NCI-H1105 treated with DMSO at 0.1 percent for 48 hours (cell line): ENCODE data around the gene ZNF232.
"Not testable (repeated sequence)": the region's sequence is repeated elsewhere in the genome, so short reads cannot be mapped to it uniquely, and the experiment has no call there.

ENCODE experiments used
- DNase-seq: peaks from one replicate; lab custom pipeline; 2025; lab: John Stamatoyannopoulos, UW

Gene ZNF232

DNA sequence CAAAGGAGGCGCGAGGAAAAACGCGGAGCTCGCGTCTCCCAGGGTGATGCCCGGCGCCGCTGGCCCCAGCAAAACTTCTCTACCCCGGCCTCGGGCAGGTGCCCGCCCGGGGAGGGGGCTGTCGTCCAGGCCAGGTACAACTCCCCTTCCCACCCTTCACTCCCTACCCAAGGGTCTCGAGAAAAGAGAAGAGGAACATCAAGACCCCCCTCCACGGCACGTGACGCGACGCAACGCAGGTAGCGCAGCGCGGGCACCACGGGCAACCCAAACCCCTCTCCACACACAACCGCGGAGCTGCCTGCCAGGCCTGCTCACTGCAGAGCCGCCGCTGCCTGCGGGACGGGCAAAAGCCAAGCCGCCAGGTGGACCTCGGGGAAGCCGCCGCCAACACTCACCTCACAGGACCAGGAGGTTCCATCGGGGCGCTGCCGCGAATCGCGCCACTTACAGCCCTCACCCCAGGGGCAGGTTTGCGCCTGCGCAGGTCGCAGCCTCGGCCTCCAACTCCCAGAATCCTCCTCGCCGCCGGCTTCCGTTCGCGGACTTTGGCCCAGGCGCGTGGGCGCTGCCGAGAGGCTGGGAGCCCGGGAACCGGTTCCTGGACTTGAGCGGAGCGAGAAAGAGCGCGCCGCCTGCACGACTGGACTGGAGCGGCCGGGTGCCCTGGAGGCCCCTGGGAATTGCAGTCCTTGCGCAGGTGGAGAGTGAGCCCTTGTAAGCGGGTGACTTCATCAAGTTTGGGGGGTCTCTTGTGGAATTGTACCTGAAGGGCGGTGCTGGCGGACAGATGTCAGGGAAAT, at the start of gene ZNF232:
ZNF232 (minus strand) TSS at position 477 of the 803 bp plus-strand sequence; CDS start at position 421, 56 bp downstream.
- DNase-seq = peak; percentile 94

GRCh38 chr17:5160702-5161101, 49.0 kb upstream of the ZNF232 start:
- not testable (repeated sequence) for DNase-seq

DNA sequence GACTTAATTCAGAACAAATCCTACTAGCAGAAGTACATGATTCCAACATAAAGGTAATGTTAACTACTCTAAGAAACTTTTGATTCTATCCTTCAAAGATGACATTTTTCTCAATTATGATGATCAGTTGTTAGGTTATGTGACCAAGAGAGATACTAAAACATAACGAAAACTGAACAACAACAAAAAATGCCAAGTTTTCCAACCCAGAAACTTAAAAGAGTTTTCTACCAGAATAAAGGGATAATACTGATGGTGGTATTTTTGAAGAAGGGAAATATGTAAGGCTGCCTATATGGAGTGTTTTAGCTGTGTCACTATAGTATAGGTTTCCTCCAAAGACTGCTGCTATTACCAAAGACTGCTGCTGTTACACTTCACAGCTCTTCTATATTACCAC, 34.4 kb upstream of the ZNF232 start:
- not testable (repeated sequence) for DNase-seq

GRCh38 chr17:5142877-5143276, 31.2 kb upstream of the ZNF232 start:
- DNase-seq = not testable (repeated sequence)

DNA sequence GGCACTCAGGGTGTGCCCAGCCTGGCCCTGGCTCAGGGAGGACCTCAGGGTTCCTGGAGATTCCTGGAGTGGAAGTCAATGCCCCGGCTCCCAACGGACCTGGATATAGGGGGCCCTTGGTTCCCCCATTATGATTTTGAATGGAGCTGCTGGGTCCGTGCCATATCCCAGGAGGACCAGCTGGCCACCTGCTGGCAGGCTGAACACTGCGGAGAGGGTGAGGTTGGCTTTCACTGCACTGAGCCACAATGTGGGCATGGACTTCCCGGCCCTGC, 27.7 kb upstream of the ZNF232 start:
- DNase-seq = no peak

GRCh38 chr17:5138616-5139457, 27.2 kb upstream of the ZNF232 start:
- DNase-seq = no peak

DNA sequence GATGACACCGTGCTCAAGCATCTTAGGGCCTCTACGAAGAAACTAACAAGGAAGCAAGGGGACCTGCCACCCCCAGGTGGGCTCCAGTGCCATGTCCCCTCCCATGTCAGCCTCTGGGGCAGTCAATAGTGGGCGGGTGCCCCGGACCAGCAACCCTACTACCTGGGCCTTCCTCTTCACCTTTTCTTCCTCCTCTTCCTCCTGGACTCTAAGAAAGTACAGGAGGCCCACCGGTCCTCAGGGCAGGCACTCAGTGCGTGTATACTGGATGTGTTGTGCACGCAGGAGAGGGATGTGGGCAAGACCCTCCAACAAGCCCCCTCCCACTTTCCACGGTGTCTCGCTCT, 26.5 kb upstream of the ZNF232 start:
- DNase-seq = not testable (repeated sequence)

GRCh38 chr17:5137511-5138197, 26.0 kb upstream of the ZNF232 start:
- not testable (repeated sequence) for DNase-seq

- not testable (repeated sequence) for DNase-seq
Measured at GRCh38 chr17:5136580-5137412, 25.1 kb upstream of the ZNF232 start.

GRCh38 chr17:5135726-5136579, 24.3 kb upstream of the ZNF232 start:
- no peak for DNase-seq

DNA sequence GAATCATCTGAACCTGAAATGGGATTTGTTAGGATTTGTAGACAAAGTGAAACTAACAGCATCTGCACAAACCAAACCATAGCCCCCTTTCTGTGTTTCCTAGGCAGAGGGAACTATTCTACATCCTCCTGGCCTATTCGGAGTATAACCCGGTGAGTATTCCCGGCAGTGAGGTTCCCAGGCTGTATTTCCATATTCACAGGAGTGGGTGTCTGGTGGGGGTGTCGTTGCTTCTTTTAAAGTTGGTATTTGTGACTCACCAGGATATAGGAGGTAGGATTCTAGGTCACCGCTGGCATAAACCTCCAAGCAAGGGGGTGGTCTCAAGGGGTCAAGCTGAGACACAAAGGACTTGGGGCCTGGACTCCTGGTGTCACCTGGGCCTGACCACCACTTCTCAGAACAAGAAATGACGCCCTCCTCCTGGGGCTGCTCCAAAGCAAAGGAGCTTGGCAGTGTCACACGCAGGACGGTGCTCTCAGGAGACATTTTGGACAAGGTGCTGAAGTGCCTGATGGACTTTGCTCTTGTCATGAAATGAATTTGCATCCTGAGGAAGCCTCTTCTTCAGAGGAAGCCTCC, 23.5 kb upstream of the ZNF232 start:
- not testable (repeated sequence) for DNase-seq

DNA sequence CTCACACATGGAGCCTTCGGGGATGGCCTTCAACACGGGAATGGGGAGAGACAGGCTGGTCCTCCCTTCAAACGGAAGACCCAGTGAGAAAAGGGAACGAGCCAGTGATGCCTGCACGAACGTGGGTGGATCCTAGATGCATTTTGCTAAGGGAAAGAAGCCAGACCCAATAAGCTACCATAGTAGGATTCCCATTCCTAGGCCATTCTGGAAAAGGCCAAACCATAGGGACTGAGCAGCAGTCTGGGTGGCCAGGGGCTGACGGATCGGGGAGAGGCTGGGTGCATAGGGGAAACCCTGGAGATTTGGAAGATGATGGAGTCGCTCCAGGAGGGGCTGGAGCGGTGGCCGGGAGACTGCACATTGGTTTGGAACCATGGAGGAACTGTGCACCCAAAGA, 22.9 kb upstream of the ZNF232 start:
- not testable (repeated sequence) for DNase-seq

GRCh38 chr17:5133961-5134360, 22.3 kb upstream of the ZNF232 start:
- DNase-seq = not testable (repeated sequence)

DNA sequence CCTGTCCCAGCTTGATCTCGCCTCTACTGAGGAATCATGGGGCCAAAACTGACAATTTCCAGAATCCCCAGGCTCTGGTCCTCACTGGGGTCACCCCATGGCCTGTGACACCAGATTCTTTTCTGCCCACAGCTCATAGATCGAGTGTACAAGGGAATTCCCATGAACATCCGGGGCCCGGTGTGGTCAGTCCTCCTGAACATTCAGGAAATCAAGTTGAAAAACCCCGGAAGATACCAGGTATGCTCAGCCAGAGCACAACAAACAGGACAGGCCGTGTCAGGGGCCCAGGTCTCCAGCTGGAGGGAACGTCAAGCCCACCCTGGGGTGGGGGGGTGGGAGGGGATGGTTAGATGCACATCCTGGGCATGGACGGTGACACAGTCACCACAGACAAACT, 21.6 kb upstream of the ZNF232 start:
- no peak for DNase-seq

GRCh38 chr17:5132503-5133225, 21.0 kb upstream of the ZNF232 start:
- not testable (repeated sequence) for DNase-seq

DNA sequence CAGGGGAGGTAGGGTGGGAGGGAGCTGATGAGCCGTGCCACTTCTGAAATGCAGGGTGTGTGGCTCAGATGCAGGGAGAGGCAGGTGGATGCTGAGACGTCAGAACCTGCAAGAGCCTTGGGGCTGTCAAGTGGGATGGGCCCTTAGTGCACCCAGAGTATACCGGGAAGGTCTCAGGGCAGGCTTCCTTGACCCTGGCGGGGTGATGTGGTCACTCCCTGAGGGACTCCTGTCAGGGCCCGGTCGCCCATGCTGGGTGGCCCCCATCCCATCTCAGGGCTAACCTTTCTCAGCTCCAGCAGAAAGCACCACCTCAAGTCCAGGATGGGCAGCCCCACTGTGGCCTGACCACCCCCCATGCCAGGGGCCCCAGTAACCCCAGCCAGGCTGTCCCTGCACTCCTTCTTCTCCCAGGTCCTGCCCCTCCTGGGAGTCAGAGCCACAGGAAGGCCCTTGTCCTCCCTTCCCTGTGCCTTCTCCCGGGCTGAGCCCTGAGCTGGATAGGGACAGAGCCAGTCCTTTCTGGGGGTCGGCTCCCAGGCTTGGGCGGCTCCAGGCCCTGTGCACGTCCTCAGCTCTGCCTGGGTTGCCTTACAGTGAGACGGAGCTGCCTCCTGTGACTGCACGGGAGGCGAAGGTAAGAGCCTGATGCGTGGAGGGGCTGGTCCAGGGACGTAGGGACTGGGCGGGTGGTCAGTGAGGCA, 20.3 kb upstream of the ZNF232 start:
- not testable (repeated sequence) for DNase-seq

DNA sequence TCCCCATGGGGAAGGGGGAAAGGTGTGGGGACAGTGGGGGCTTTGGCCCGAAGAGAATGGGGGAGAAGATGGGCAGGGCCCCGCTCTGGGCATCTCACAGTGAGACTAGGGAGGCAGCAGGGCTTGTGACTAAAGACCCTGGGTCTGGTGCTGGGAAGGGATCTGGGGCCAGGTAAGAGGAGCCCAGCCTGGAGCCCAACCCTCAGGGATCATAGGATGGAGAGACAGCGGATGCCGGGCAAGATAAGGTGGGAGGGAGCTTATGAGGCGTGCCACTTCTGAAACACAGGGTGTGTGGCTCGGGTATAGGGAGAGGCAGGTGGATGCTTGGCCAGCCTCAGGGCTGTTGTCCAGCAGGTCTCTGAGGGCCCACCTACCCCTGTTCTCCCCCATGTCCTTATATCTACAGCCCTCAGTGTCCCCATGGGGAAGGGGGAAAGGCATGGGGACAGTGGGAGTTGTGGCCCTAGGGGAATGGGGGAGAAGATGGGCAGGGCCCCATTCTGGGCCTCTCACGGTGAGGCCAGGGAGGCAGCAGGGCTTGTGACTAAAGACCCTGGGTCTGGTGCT, 19.6 kb upstream of the ZNF232 start:
- DNase-seq = no peak

GRCh38 chr17:5130687-5131086, 19.0 kb upstream of the ZNF232 start:
- not testable (repeated sequence) for DNase-seq

DNA sequence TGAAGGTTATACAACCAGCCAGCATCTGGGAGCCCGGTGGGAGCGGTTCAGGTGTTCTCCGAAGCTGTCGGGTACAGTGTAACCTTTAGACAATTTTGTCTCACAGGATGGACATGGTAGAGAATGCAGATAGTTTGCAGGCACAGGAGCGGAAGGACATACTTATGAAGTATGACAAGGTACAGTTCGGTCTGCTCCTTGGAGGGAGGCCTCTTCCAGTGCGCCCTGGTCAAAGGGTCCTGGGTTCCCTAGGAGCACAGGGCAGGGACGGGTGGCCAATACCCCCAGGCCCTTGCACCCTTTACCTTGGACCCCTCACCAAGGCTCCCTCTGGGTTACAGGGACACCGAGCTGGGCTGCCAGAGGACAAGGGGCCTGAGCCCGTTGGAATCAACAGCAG, 18.6 kb upstream of the ZNF232 start:
- DNase-seq = not testable (repeated sequence)
